SK-N-SH (cell line): ENCODE data around the gene MVB12B. TPM values are rescaled to one million over a fixed set of nuclear protein-coding genes. Genes with fewer than 3 reads are reported as not detected.

ENCODE experiments used
- CTCF ChIA-PET: fragments of 300-600, 350-600 bp; formaldehyde crosslinking; extraction: SDS; loops from one replicate; lab custom pipeline; 2021; lab: Yijun Ruan, JAX
- POLR2A ChIA-PET: fragments of 350-600 bp; sonication (Branson Sonifier 250); formaldehyde crosslinking; extraction: SDS; loops from one replicate; lab custom pipeline; 2020; ENCODE audit warnings: antibody characterized with exemption, inconsistent platforms; lab: Yijun Ruan, JAX
- DNase-seq: peaks from one replicate; pipeline ENCODE4 v3.0.0; 2012
- H2AFZ ChIP-seq: fragments of 200-600 bp; sonication (generic); 2 replicates; pipeline ENCODE4 v1.8.1; 2016; ENCODE audit warnings: antibody characterized with exemption, mild to moderate bottlenecking, low read depth
- H3F3A ChIP-seq: fragments of 200-600 bp; sonication (generic); replicated peaks from 2 replicates; pipeline ENCODE3; 2016; ENCODE audit warnings: antibody characterized with exemption, mild to moderate bottlenecking; ENCODE audit not compliant: insufficient read depth
- H3K27ac ChIP-seq, 2 experiments: fragments of 200-500 bp in 1 of 2; fragments of 200-600 bp in 1 of 2; sonication (Bioruptor generic) in 1 of 2; sonication (generic), shearing (Covaris generic) in 1 of 2; 2 replicates each; pipeline versions ENCODE4 v1.5.1 to v1.6.1; 2014 to 2016; ENCODE audit warnings: low read depth in 2 of 2, inconsistent platforms in 1 of 2, low read length in 1 of 2, mild to moderate bottlenecking in 1 of 2, mixed read lengths in 1 of 2
- H3K27me3 ChIP-seq: fragments of 200-600 bp; sonication (generic), shearing (Covaris generic); 2 replicates; pipeline ENCODE4 v1.6.1; 2016; ENCODE audit warnings: mixed run types; ENCODE audit not compliant: insufficient read depth
- H3K36me3 ChIP-seq, 2 experiments: fragments of 200-500 bp in 1 of 2; fragments of 200-600 bp in 1 of 2; sonication (Bioruptor generic) in 1 of 2; sonication (generic) in 1 of 2; replicated peaks in 1 of 2; 2 replicates each; pipeline versions ENCODE3 to v1.5.1; 2014 to 2016; ENCODE audit warnings: low read length in 1 of 2, mild to moderate bottlenecking in 1 of 2; ENCODE audit not compliant: insufficient read depth in 2 of 2, control insufficient read depth in 1 of 2
- H3K4me1 ChIP-seq, 2 experiments: fragments of 200-500 bp in 1 of 2; fragments of 200-600 bp in 1 of 2; sonication (Bioruptor generic) in 1 of 2; sonication (generic), shearing (Covaris generic) in 1 of 2; 2 replicates each; pipeline versions ENCODE4 v1.5.1 to v1.6.1; 2014 to 2016; ENCODE audit warnings: low read depth in 1 of 2, low read length in 1 of 2, mixed run types in 1 of 2; ENCODE audit not compliant: insufficient read depth in 2 of 2, control insufficient read depth in 1 of 2
- H3K4me2 ChIP-seq: fragments of 200-600 bp; sonication (generic), shearing (Covaris generic); 2 replicates; pipeline ENCODE4 v1.6.1; 2017; ENCODE audit warnings: mixed run types
- H3K4me3 ChIP-seq, 2 experiments: fragments of 200-500 bp in 1 of 2; fragments of 200-600 bp in 1 of 2; sonication (Bioruptor generic) in 1 of 2; sonication (generic), shearing (Covaris generic) in 1 of 2; 2 replicates each; pipeline versions ENCODE4 v1.5.1 to v1.8.1; 2014 to 2016; ENCODE audit warnings: low read depth in 2 of 2, inconsistent platforms in 1 of 2, low read length in 1 of 2, mild to moderate bottlenecking in 1 of 2, mixed read lengths in 1 of 2, moderate library complexity in 1 of 2
- H3K79me2 ChIP-seq: fragments of 200-600 bp; sonication (generic); 2 replicates; pipeline ENCODE4 v1.8.1; 2017; ENCODE audit warnings: mild to moderate bottlenecking; ENCODE audit not compliant: insufficient read depth
- H3K9ac ChIP-seq: fragments of 200-600 bp; sonication (generic); 2 replicates; pipeline ENCODE4 v1.6.1; 2017; ENCODE audit warnings: mixed run types
- H3K9me2 ChIP-seq: fragments of 200-600 bp; sonication (generic); 2 replicates; pipeline ENCODE4 v1.6.1; 2017; ENCODE audit warnings: mixed run types
- H3K9me3 ChIP-seq: fragments of 200-600 bp; sonication (generic); 2 replicates; pipeline ENCODE4 v1.6.1; 2017; ENCODE audit warnings: mixed run types, mild to moderate bottlenecking, moderate library complexity
- H4K20me1 ChIP-seq: fragments of 200-600 bp; sonication (generic); 2 replicates; pipeline ENCODE4 v1.6.1; 2017; ENCODE audit warnings: mild to moderate bottlenecking, mixed run types; ENCODE audit not compliant: insufficient read depth
- EZH2phosphoT487 ChIP-seq: fragments of 200-600 bp; sonication (generic); IDR thresholded peaks from 2 replicates; pipeline ENCODE4 v1.6.1; 2017; ENCODE audit warnings: low read depth, mixed run types, mild to moderate bottlenecking, antibody characterized with exemption, moderate library complexity, borderline replicate concordance
- FOXM1 ChIP-seq: IDR thresholded peaks from 2 replicates; pipeline ENCODE4 v1.4.0; 2012; ENCODE audit warnings: low read depth, mild to moderate bottlenecking
- GABPA ChIP-seq: IDR thresholded peaks from 2 replicates; pipeline ENCODE4 v1.4.0; 2012; ENCODE audit warnings: low read depth, mild to moderate bottlenecking
- GATA2 ChIP-seq: sonication (generic); formaldehyde crosslinking; IDR thresholded peaks from 2 replicates; pipeline ENCODE4 v1.5.0; 2020; ENCODE audit warnings: mild to moderate bottlenecking, missing genetic modification reagents
- MEF2A ChIP-seq: IDR thresholded peaks from 2 replicates; pipeline ENCODE4 v1.4.0; 2012; ENCODE audit warnings: low read depth, borderline replicate concordance
- REST ChIP-seq: IDR thresholded peaks from 2 replicates; pipeline ENCODE4 v1.6.1; 2012; ENCODE audit warnings: mild to moderate bottlenecking, low read depth, low read length, moderate library complexity
- SMC3 ChIP-seq: IDR thresholded peaks from 2 replicates; pipeline ENCODE4 v1.6.1; 2012; ENCODE audit warnings: low read depth, low read length, improper control_type of control experiment
- TCF12 ChIP-seq: IDR thresholded peaks from 2 replicates; pipeline ENCODE4 v1.4.0; 2012
- TEAD4 ChIP-seq: IDR thresholded peaks from 2 replicates; pipeline ENCODE4 v1.4.0; 2012; ENCODE audit warnings: mild to moderate bottlenecking, borderline replicate concordance; ENCODE audit not compliant: insufficient read depth
- YY1 ChIP-seq: IDR thresholded peaks from 2 replicates; pipeline ENCODE4 v1.4.0; 2012; ENCODE audit warnings: low read depth, mild to moderate bottlenecking
- WGBS: methylation state at CpG from one replicate; pipeline ENCODE4 v1.1.6; 2017; ENCODE audit warnings: low lambda C conversion rate; 5-methylcytosine and 5-hydroxymethylcytosine counted together
- polyA plus RNA-seq, 3 experiments: library from polyadenylated mRNA; depleted of rRNA; stranded (reverse); fragments of >200 nt; gene quantifications; 2 replicates each; pipeline ENCODE4 v1.2.3, GENCODE V29; 2012

The MVB12B gene
- polyA plus RNA-seq, 1 of the 3 experiments (the other 2 are of a cell fraction), result 5.1 TPM

- DNase-seq, result no peak
- CTCF ChIA-PET, result interaction anchor here (0.9 to 1.3 kb wide), 3 partner anchors 9 to 107 kb away, joined by 3 to 4 read pairs (median 3); no protein-coding TSS in a partner anchor
- no peak overlapping the region for H3K4me3 ChIP-seq
- TF ChIP-seq GABPA (no peak), TCF12 (no peak), FOXM1 (no peak), YY1 (no peak), MEF2A (no peak), REST (no peak), SMC3 (no peak)
- TF ChIP-seq, all 33 proteins: peak for 0
- H3K79me2 ChIP-seq, result no peaks in the 10 kb centered on the region
- H3K9me3 ChIP-seq, result no peaks in the 10 kb centered on the region
- no peaks in the 10 kb centered on the region for H3F3A ChIP-seq
- H3K9ac ChIP-seq, result no peak overlapping the region
- H3K4me1 ChIP-seq, result no peaks in the 10 kb centered on the region; a peak in 1 of 4 replicates
- no peak overlapping the region for H3K4me2 ChIP-seq
- no peaks in the 10 kb centered on the region for H3K36me3 ChIP-seq
- POLR2A ChIA-PET, result no interaction called here
- 0 out of 2 replicates have a peak, but pooled peaks cover 4% of the 10 kb centered on the region for H3K27me3 ChIP-seq
- no peak overlapping the region for H3K27ac ChIP-seq
- H3K9me2 ChIP-seq, result no peaks in the 10 kb centered on the region
- no peak overlapping the region for H2AFZ ChIP-seq
- H4K20me1 ChIP-seq, result no peaks in the 10 kb centered on the region
- WGBS, result 57% methylated on average over 4 of the region's 4 CpGs
Measured at GRCh38 chr9:126291925-126292324, 34.7 kb upstream of the MVB12B start.

GRCh38 chr9:126292736-126293521, 33.7 kb upstream of the MVB12B start:
- H3K9me2 ChIP-seq, result no peaks in the 10 kb centered on the region
- H4K20me1 ChIP-seq, result no peaks in the 10 kb centered on the region
- no peak overlapping the region for H2AFZ ChIP-seq
- 0 out of 2 replicates have a peak, but pooled peaks cover 4% of the 10 kb centered on the region for H3K27me3 ChIP-seq
- no peak for DNase-seq
- H3K9me3 ChIP-seq, result no peaks in the 10 kb centered on the region
- TF ChIP-seq GABPA (no peak), GATA2 (no peak), EZH2phosphoT487 (no peak), TEAD4 (no peak)
- no peak overlapping the region for H3K4me3 ChIP-seq
- H3K4me1 ChIP-seq, result no peaks in the 10 kb centered on the region; a peak in 1 of 4 replicates
- no peaks in the 10 kb centered on the region for H3K36me3 ChIP-seq
- no peaks in the 10 kb centered on the region for H3F3A ChIP-seq
- ChIA-PET POLR2A (no interaction called here), CTCF (interaction anchor here (0.8 to 5.9 kb wide), 14 partner anchors 10 to 885 kb away, joined by 3 to 35 read pairs (median 3); no protein-coding TSS in a partner anchor)
- no peak overlapping the region for H3K9ac ChIP-seq
- H3K79me2 ChIP-seq, result no peaks in the 10 kb centered on the region
- no peak overlapping the region for H3K4me2 ChIP-seq
- 70% methylated on average over 13 of the region's 16 CpGs for WGBS
- H3K27ac ChIP-seq, result no peak overlapping the region
